K562 (cell line): ENCODE data around the gene CPSF4. TPM values are rescaled to one million over a fixed set of nuclear protein-coding genes. Genes with fewer than 3 reads are reported as not detected.

ENCODE experiments used
- ATAC-seq: fragments of 200-7000 bp; cut with Tn5 transposase; 3 replicates; pipeline ENCODE4 v1.9.1; 2020; ENCODE audit warnings: moderate library complexity
- BruUV-seq: library from RNA; stranded (reverse); fragments of 400-500 nt; replicated peaks from 2 replicates; lab custom pipeline; 2021; lab: Mats Ljungman, UMichigan
- CTCF ChIA-PET: fragments of 300-600 bp; formaldehyde crosslinking; extraction: SDS; loops from one replicate; lab custom pipeline; 2021; ENCODE audit warnings: low intra/inter-chr PET ratio; lab: Yijun Ruan, JAX
- POLR2A ChIA-PET: fragments of 300-600, 350-650 bp; sonication (Branson Sonifier 250); formaldehyde crosslinking; extraction: SDS; loops from one replicate; lab custom pipeline; 2021; ENCODE audit warnings: antibody characterized with exemption, inconsistent platforms; lab: Yijun Ruan, JAX
- DNase-seq, 4 experiments: peaks; one replicate each; pipeline versions ENCODE4 v3.0.0 to v3.0.0-alpha.2; 2011 to 2018; ENCODE audit warnings: low spot score in 3 of 4, mixed read lengths in 3 of 4; ENCODE audit errors: extremely low read depth in 1 of 4
- FAIRE-seq: peaks from 2 replicates; lab custom pipeline; 2011; peaks lifted over from hg19 to GRCh38; lab: Jason Lieb, UNC
- H2AFZ ChIP-seq: 2 replicates; pipeline ENCODE4 v1.6.0; 2011; ENCODE audit warnings: low read depth, low read length, control low read depth, inconsistent platforms
- H3K27ac ChIP-seq: fragments of 200-600 bp; 3 replicates; pipeline ENCODE4 v1.8.0; 2011; ENCODE audit warnings: low read depth, mild to moderate bottlenecking, control low read depth, inconsistent platforms, low read length, moderate library complexity, mixed read lengths; ENCODE audit errors: extremely low read depth
- H3K27me3 ChIP-seq, 2 experiments: fragments of 300-600 bp in 1 of 2; 2 replicates in 1 of 2; 3 replicates in 1 of 2; pipeline versions ENCODE4 v1.6.0 to v1.8.0; 2011; ENCODE audit warnings: inconsistent platforms in 2 of 2, low read length in 2 of 2, mild to moderate bottlenecking in 1 of 2, mixed read lengths in 1 of 2, moderate library complexity in 1 of 2; ENCODE audit not compliant: control insufficient read depth in 2 of 2, insufficient read depth in 2 of 2
- H3K36me3 ChIP-seq: fragments of 300-600 bp; 3 replicates; pipeline ENCODE4 v1.8.0; 2011; ENCODE audit warnings: mild to moderate bottlenecking, low read length, inconsistent platforms; ENCODE audit not compliant: control insufficient read depth, insufficient read depth
- H3K4me1 ChIP-seq, 2 experiments: fragments of 200-600 bp in 1 of 2; replicated peaks in 1 of 2; 2 replicates in 1 of 2; 3 replicates in 1 of 2; pipeline versions ENCODE4 v1.5.1 to v1.8.0; 2011; ENCODE audit warnings: inconsistent platforms in 2 of 2, low read length in 2 of 2, mild to moderate bottlenecking in 1 of 2, mixed read lengths in 1 of 2, moderate library complexity in 1 of 2; ENCODE audit not compliant: control insufficient read depth in 2 of 2, insufficient read depth in 2 of 2
- H3K4me2 ChIP-seq: 2 replicates; pipeline ENCODE4 v1.6.1; 2011; ENCODE audit warnings: low read length, control low read depth, inconsistent platforms, mixed read lengths; ENCODE audit not compliant: insufficient read depth
- H3K4me3 ChIP-seq: fragments of 200-600 bp; sonication (generic), shearing (Covaris generic); 2 replicates; pipeline ENCODE4 v1.5.1; 2016; ENCODE audit warnings: control low read depth, inconsistent platforms
- H3K79me2 ChIP-seq: fragments of 200-600 bp; 3 replicates; pipeline ENCODE4 v1.8.0; 2011; ENCODE audit warnings: low read length, inconsistent platforms; ENCODE audit not compliant: control insufficient read depth, insufficient read depth
- H3K9ac ChIP-seq, 2 experiments: 2 replicates each; pipeline versions ENCODE4 v1.6.0 to v1.6.1; 2011; ENCODE audit warnings: low read depth in 2 of 2, low read length in 2 of 2, control low read depth in 1 of 2, inconsistent platforms in 1 of 2, mild to moderate bottlenecking in 1 of 2, mixed read lengths in 1 of 2; ENCODE audit not compliant: insufficient read depth in 1 of 2
- H3K9me1 ChIP-seq: one replicate; pipeline ENCODE4 v1.6.0; 2011; ENCODE audit warnings: inconsistent platforms, mild to moderate bottlenecking, low read length, moderate library complexity; ENCODE audit not compliant: control insufficient read depth, insufficient read depth
- H3K9me3 ChIP-seq: replicated peaks from 2 replicates; pipeline ENCODE4 v1.5.1; 2011; ENCODE audit warnings: low read depth, low read length, inconsistent platforms; ENCODE audit not compliant: control insufficient read depth, insufficient read depth
- H4K20me1 ChIP-seq: replicated peaks from 2 replicates; pipeline ENCODE4 v1.6.1; 2011; ENCODE audit warnings: low read length, inconsistent platforms, mixed read lengths; ENCODE audit not compliant: control insufficient read depth, insufficient read depth
- POLR2A ChIP-seq: fragments of 450-650 bp; conservative IDR thresholded peaks from 2 replicates; pipeline ENCODE4 v1.6.1; 2016
- POLR2AphosphoS5 ChIP-seq: IDR thresholded peaks from 2 replicates; pipeline ENCODE4 v1.6.1; 2011; ENCODE audit warnings: mild to moderate bottlenecking, low read depth, low read length, moderate library complexity; ENCODE audit not compliant: control insufficient read depth, insufficient read depth
- POLR2G ChIP-seq: fragments of 200-400 bp; formaldehyde crosslinking; IDR thresholded peaks from 2 replicates; pipeline ENCODE4 v1.6.1; 2017; ENCODE audit warnings: low read depth, mild to moderate bottlenecking, antibody characterized with exemption, low read length, moderate library complexity
- RBFOX2 ChIP-seq: fragments of 200-400 bp; formaldehyde crosslinking; IDR thresholded peaks from 2 replicates; pipeline ENCODE4 v1.6.1; 2017; ENCODE audit warnings: low read depth, mild to moderate bottlenecking, low read length, moderate library complexity
- RBM22 ChIP-seq: fragments of 200-400 bp; formaldehyde crosslinking; IDR thresholded peaks from 2 replicates; pipeline ENCODE4 v1.6.1; 2018; ENCODE audit warnings: low read length, low read depth; ENCODE audit not compliant: poor library complexity, severe bottlenecking
- SIRT6 ChIP-seq: IDR thresholded peaks from one replicate; pipeline ENCODE4 v1.6.1; 2012; ENCODE audit warnings: low read depth, mild to moderate bottlenecking, control low read depth, inconsistent platforms, low read length, moderate library complexity
- SMARCA5 ChIP-seq: fragments of 450-650 bp; IDR thresholded peaks from 2 replicates; pipeline ENCODE4 v1.6.1; 2016
- SPI1 ChIP-seq: IDR thresholded peaks from 2 replicates; pipeline ENCODE4 v1.6.1; 2011; ENCODE audit warnings: low read depth, low read length, control low read depth, borderline replicate concordance
- SUPT5H ChIP-seq: fragments of 450-650 bp; IDR thresholded peaks from 2 replicates; pipeline ENCODE4 v1.6.1; 2016
- TGIF2 ChIP-seq: sonication (generic); formaldehyde crosslinking; IDR thresholded peaks from 2 replicates; pipeline ENCODE4 v1.8.1; 2022; ENCODE audit warnings: mild to moderate bottlenecking, missing genetic modification reagents, moderate library complexity
- ZNF282 ChIP-seq: sonication (generic); formaldehyde crosslinking; IDR thresholded peaks from 2 replicates; pipeline ENCODE4 v1.8.1; 2023; ENCODE audit warnings: missing genetic modification reagents
- ZNF407 ChIP-seq: fragments of 450-650 bp; IDR thresholded peaks from 2 replicates; pipeline ENCODE4 v1.6.1; 2016; ENCODE audit warnings: low read depth
- ZNF699 ChIP-seq: fragments of 250-450 bp; sonication (Bioruptor Pico); IDR thresholded peaks from 2 replicates; pipeline ENCODE4 v1.8.0; 2021; ENCODE audit warnings: mild to moderate bottlenecking, moderate library complexity; ENCODE audit not compliant: insufficient replicate concordance
- WGBS: fragments of 100-300 bp; shearing (Covaris generic); methylation state at CpG from one replicate; pipeline ENCODE4 v1.1.6; 2016; ENCODE audit warnings: low coverage, mixed read lengths; ENCODE audit not compliant: insufficient coverage; ENCODE audit errors: missing lambda C conversion rate; 5-methylcytosine and 5-hydroxymethylcytosine counted together
- in situ Hi-C: fragments of 300-500 bp; cut with MboI; formaldehyde crosslinking; loops from 4 replicates; pipeline ENCODE4 v1.15.0; 2018; ENCODE audit warnings: inconsistent platforms, mixed read lengths
- intact Hi-C: fragments of 100-400 bp; cut with micrococcal nuclease; formaldehyde crosslinking; loops from 2 replicates; pipeline ENCODE4 v1.14.2; 2022
- polyA plus RNA-seq, 8 experiments: library from polyadenylated mRNA; depleted of rRNA in 4 of 8; stranded (reverse) in 5 of 8; unstranded in 3 of 8; fragments of >200 nt; fragmentation: Nextera tagmentation in 2 of 8; fragmentation: Illumina TruSeq in 1 of 8; extraction: Ambion mirVana in 2 of 8; extraction: Trizol in 1 of 8; gene quantifications; 2 replicates each; pipeline versions ENCODE4 v1.2.1 to v1.2.3, GENCODE V29; 2011 to 2014; ENCODE audit warnings: inconsistent platforms in 1 of 8, missing spikeins in 1 of 8
- total RNA-seq, 7 experiments: library from RNA; depleted of rRNA in 6 of 7; stranded (reverse); fragments of >200 nt in 6 of 7; fragmentation: Illumina TruSeq in 2 of 7; extraction: Trizol in 2 of 7; gene quantifications; 2 replicates each; pipeline versions ENCODE4 v1.2.1 to v1.2.3, GENCODE V29; 2011 to 2021; ENCODE audit warnings: low replicate concordance in 1 of 7

CPSF4 gene
- total and polyA plus RNA-seq, 9 of the 15 experiments (the other 6 are each of a cell fraction or from before 2014, with no cell fraction given), result 16.9 to 118 (median 71.7) TPM

GRCh38 chr7:99418260-99418659 is 20.5 kb upstream of the CPSF4 start:
- no peak for TF ChIP-seq ZNF699
- peak; percentile 52; the same call in 1 of the 2 replicates for TF ChIP-seq TGIF2 (CRISPR knock-in tag)
- peak; percentile 58 for TF ChIP-seq RBFOX2
- TF ChIP-seq ZNF282, result no peak
- TF ChIP-seq SIRT6, result peak; percentile 16
- peak; percentile 66 for TF ChIP-seq RBM22
- TF ChIP-seq POLR2G, result peak; percentile 57
- TF ChIP-seq SMARCA5, result no peak
- TF ChIP-seq SPI1, result no peak
- TF ChIP-seq POLR2AphosphoS5, result no peak
- 0 out of 2 replicates have a peak, but pooled peaks have one; percentile 18 for TF ChIP-seq SUPT5H
- no peak for TF ChIP-seq ZNF407
- TF ChIP-seq POLR2A, result peak; percentile 34; the same call in 1 of the 2 replicates
- Histone ChIP-seq H3K4me1 (peaks cover 9 to 24% of the 10 kb centered on the region in 2 experiments; a peak in 4 of 5 replicates), H3K27ac (no peak overlapping the region), H3K9ac (peak overlapping the region in 1 of 2 experiments; percentile 37; a peak in 1 of 4 replicates), H3K9me1 (peaks cover 8% of the 10 kb centered on the region), H3K27me3 (no peaks in the 10 kb centered on the region), H4K20me1 (peaks cover 14% of the 10 kb centered on the region), H3K4me3 (no peak overlapping the region), H3K79me2 (peaks cover 9% of the 10 kb centered on the region; the same call in 1 of the 3 replicates), H3K9me3 (no peaks in the 10 kb centered on the region), H3K36me3 (peaks cover 96% of the 10 kb centered on the region), H2AFZ (no peak overlapping the region), H3K4me2 (no peak overlapping the region)
- FAIRE-seq, result no peak
- DNase-seq, result no peak
- 89% methylated on average over 6 of the region's 9 CpGs for WGBS
- ChIA-PET CTCF (no interaction called here), POLR2A (interaction anchor here (0.7 to 4.7 kb wide), 3 partner anchors 9 to 67 kb away, joined by 3 to 53 read pairs (median 4); partner anchors contain the start of genes BUD31, CPSF4, PDAP1 and PTCD1)
- BruUV-seq, result no TSS peak
- in situ Hi-C loops, result no loop called here
- no peak for ATAC-seq
- intact Hi-C loops, result no loop called here
